ENCODE measurements around the gene TSPAN32.

GRCh38 chr11:2306877-2307500 is 5.2 kb downstream of the TSPAN32 start:
- TF ChIP-seq CTCF (optimal IDR thresholded peaks at IDR 0.05 in 1 of 3, IDR thresholded peaks at IDR 0.05 in 1 of 3, conservative IDR thresholded peaks at IDR 0.05 in 1 of 3; ENCODE audit: extremely low read depth in 1 of 3, insufficient read depth in 2 of 3, low read length in 3 of 3), result no peak
- TF ChIP-seq EZH2 (IDR thresholded peaks at IDR 0.05; ENCODE audit: low read length), result no peak

Measured in keratinocyte (primary cell).